Activated CD8-positive, alpha-beta memory T cell treated with anti-CD3 and anti-CD28 coated beads for 24 hours (primary cell): Measurements from ENCODE around the gene PLEKHH3.
A peak's percentile ranks its signal among the peaks of the same experiment; 100 is the strongest.
"Not testable (repeated sequence)": the region's sequence is repeated elsewhere in the genome, so short reads cannot be mapped to it uniquely, and the experiment has no call there.

Source experiments
- DNase-seq: peaks from one replicate; pipeline ENCODE4 v3.0.0-alpha.2; 2020

The PLEKHH3 gene

GRCh38 chr17:42670789-42671657 is 5.8 kb downstream of the PLEKHH3 start:
- DNase-seq: no peak

DNA sequence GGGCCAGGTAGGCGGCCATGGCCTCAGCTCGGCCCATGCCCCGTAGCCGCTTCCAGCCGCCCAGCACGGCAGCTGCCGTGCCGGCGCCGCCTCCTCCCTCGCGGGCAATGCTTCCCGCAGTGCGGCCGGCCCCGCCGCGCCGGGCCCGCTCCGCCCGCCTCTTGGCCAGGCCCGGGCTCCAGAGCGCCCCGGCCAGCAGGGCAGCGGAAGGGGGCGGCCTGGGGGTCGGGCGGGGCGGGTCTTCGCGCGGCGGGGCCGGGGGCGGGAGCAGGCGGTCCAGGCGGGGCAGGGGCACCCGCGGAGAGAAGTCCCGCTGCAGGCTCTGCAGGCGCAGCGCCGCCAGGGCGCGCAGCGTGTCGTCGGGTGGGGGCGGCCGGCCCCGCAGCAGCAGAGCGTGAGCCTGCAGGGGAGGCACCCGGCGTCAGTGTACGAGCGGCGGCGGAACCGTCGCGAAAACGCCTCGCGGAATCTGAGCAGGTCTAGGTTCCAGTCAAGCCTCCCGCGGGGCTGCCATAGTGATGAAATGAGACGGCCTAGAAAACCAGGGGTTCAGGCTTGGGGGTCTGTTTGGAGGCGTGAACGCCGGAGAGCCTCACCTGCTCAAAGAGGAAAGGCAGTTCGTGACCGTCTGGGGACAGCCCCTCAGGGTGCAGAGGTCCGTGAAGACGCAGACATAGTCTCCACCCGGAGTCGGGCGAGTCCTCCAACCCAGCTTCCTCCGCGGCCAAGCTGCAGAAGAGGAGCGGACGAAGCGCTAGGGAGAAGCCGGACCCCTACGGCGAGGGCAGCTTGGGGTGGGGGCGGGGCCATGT is 6.6 kb downstream of the PLEKHH3 start:
- DNase-seq: peak; percentile 76

DNA sequence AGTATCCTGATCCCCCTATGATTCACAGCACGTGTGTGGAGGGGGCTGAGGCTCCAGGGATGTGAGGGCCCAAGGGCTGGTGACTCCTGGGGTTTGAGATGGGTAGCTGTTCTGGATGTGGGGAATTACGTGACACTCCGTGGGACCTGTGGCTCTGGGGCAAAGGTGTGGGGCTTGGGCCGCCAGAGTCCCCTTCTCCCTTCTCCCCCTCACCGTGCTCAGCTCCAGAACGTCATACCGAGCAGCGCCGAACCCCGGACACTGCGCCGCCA is 7.2 kb downstream of the PLEKHH3 start:
- no peak for DNase-seq

DNA sequence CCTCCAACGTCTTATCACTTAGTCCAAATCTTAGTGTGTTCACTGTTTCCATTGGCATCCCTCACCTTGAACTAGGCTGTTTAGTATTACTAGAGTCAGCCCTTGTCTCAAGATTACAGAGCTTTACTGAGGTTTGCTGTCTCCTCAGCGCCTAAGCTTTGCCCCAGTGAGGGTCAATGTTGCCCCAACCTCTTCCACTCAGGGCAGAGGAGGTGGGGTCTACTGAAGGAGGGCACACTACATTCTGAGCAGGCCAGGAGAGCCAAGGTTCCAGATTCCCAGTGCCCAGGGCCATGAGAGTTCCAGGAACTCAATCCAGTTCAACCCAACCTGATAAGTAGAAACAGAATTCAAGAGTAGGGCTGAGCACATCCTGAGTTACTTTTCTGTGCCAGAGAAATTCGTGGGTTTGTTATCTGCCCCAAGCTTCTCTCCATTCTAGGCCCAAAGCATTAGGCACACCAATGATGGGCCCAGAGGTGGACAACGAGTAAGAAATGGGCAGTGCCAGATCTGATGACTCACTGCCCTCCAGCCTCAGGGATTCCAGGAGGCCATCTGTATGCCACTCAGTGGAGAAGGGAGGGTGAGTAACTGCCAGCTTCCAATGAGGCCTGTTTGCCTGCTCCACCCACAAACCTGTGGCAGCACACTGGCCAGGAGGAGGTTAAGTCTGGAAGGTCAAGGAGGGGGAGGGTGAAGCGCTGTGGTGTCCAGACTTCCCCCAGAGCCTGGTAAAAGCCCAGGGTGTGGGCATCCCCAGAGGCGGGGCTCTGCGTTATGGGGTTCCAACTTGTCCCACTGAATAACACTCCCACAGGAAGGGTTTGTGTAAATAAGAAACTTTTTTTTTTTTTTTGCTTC is 9.5 kb downstream of the PLEKHH3 start:
- no peak for DNase-seq

- DNase-seq: not testable (repeated sequence)
These were observed 10.7 kb downstream of the PLEKHH3 start for GRCh38 chr17:42666126-42666525.

GRCh38 chr17:42665581-42666001 is 11.2 kb downstream of the PLEKHH3 start:
- DNase-seq: no peak

- DNase-seq: no peak
These were observed 16.0 kb downstream of the PLEKHH3 start for GRCh38 chr17:42660692-42661345.

DNA sequence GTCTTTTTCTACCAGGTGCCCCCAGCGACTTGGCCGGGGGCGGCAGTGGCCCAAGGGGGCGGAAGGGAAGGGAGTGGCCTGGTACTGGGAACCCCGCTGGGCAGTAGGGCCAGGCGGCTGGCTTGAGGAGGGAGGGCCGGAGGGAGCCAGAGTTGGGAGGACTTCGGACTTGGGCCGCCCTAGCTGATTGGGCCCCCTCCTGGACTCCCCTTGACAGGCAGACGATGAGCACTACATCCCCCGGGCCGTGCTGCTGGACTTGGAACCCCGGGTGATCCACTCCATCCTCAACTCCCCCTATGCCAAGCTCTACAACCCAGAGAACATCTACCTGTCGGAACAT is 16.9 kb downstream of the PLEKHH3 start:
- DNase-seq: not testable (repeated sequence)

DNA sequence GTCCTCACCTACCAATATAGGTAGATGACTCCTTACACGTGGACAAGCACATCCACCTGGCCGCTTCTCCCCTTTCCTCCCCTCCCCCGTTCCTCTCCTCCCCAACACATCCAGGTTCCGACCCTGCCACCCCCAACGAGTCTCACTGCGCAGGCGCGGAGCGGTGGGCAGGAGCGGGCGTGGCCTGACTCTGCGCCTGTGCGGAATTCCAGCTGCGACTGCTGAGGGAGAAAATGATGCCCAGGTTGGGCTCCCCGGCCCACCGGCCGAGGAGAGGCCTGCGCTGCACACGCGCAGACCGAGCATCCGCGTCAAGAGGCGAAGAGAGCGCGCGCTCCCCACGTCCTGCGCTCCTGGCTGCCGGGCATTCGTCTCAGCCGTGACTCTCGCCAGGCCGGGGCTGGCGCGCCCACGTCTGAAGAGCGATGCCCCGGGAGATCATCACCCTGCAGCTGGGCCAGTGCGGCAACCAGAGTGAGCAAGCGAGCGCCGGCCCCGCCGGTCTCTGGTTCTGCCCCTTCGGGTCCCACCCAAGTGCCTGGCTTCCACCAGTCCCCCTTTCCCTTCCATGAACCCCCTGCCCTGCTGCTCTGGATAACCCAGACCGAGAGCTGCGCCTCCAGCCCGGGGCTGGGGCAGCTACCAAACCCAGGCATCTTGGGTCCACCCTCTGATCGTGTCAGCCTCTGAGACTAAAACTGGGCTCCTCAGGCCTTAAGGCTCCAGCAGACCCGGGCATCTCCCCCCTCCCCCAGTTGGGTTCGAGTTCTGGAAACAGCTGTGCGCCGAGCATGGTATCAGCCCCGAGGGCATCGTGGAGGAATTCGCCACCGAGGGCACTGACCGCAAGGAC is 17.5 kb downstream of the PLEKHH3 start, which contains the start of gene TUBG2:
Gene TUBG2, plus strand, starts transcription at position 206 of the 853 bp plus-strand sequence. Its CDS starts 220 bp downstream, at position 426.
- DNase-seq: peak; percentile 94

GRCh38 chr17:42657824-42658588 is 18.8 kb downstream of the PLEKHH3 start:
- DNase-seq: no peak

DNA sequence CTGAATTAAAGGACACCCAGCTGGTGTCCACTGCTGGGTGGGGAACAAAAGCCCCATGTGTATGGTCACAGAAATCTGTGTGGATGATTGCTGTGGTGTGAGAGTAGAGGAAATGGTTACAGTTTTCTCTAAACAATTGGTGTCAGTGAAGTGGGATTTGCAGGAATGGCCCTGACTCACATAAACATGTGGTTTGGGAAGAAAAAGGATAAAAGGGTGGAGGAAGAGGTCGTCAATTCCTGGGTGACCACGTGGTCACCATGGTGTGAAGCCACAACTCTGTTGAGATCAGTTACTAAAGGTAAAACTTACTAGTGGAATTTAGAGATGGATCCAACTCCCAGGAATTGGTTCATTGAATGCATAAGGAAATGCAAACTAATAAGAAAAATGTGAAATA is 21.3 kb downstream of the PLEKHH3 start:
- no peak for DNase-seq

GRCh38 chr17:42653179-42654124 is 23.3 kb downstream of the PLEKHH3 start:
- DNase-seq: no peak

GRCh38 chr17:42651392-42651791 is 25.4 kb downstream of the PLEKHH3 start:
- no peak for DNase-seq

DNA sequence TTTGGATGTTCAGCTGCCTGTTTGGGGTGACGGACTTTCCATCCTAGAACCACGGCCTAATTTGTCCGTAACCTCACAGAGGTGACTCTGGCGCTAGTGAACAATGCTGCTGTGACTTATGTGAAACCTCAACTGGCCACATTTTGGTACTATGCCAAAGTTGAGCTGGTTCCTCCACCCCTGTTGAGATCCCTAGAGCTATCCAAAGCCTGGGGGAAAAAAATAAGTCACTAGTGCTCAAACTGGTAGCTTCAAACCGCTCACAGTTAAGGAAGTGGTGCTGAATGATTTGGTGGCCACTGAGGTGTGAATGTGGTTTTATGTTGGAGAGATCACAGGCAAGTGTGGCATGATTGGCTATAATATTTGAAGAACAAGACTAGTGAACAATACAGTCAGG is 29.0 kb downstream of the PLEKHH3 start:
- no peak for DNase-seq

DNA sequence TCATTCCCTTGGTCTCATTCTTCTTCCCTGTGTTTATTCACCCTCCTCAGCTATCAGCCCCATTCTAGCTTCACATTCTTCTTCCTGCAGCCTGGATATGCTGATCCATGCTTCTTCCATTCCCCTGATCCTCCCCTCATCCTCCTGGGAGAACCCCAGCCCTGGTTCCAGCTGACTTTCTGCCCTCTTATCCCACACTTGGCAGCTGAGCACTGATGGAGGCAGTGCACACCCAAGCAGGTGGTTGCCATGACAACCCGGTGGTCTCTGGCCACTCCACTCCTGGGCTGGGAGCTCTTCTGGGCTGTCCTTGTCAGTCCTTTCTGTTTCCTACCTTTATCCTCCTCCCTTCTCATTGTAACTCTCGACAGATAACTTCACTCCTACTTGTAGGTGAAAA is 34.5 kb downstream of the PLEKHH3 start:
- no peak for DNase-seq

DNA sequence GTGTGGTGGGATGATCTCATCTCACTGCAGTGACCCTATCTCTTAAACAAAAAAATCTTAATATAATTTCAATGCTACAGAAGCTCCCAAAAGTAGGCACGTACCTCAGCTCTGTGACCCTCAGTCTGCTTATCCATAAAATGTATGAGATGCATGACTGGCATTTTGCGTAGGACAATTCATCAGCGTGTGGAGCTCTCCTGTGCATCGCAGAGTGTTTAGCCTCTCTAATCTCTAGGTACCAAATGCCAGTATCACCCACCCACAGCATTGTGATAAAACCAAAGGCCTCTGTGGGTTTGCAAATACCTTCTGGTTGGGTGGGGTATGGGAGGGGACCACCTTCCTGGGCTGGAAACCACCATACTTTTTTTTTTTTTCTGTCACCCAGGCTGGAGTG is 36.7 kb downstream of the PLEKHH3 start:
- no peak for DNase-seq

GRCh38 chr17:42639525-42640113 is 37.2 kb downstream of the PLEKHH3 start:
- DNase-seq: no peak

GRCh38 chr17:42632949-42633444 is 43.8 kb downstream of the PLEKHH3 start:
- no peak for DNase-seq

GRCh38 chr17:42629411-42630009 is 47.3 kb downstream of the PLEKHH3 start:
- DNase-seq: no peak
